ENCODE measurements around the gene MAML3. TPM values are rescaled to one million over a fixed set of nuclear protein-coding genes. Genes with fewer than 3 reads are reported as not detected.

The MAML3 gene
- total and polyA plus RNA-seq, 12 donors, result 1.1 to 4.6 (median 2.6) TPM

DNA sequence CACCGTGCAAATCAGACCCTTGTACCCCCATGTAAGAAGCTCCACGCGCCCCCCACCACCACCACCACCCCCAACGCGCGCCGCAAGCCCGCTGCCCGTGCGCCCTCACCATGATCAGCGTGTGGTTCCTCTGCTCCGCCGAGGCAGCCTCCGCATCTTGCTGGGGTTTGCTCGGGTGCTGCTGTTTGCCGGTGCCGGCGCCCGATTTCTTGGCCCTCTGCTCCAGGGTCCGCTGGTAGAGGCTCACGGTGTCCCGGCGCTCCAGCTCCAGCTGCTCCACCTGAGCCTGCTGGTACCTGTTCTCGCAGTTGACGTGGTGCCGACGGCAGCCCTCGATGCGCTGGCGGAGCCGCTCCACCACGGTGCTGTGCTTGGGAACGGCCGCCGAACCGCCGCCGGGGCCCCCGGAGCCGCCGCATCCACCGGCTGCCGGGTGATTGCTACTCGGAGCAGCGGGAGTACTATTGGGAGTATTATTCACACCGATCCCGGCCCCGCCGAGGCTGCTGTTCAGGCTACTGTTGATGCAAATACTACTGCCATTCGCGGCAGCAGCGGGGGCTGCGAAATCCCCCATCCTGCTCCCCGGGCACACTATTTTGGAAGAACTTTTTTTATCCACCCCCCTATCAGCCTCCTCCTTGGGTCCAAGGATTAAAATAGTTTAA is 1.1 kb downstream of the MAML3 start:
- no peaks in the 10 kb centered on the region for H3K36me3 ChIP-seq
- DNase-seq, result peak; percentile 59 to 62
- peaks cover 0 to 37% (median 7%) of the 10 kb centered on the region in 9 donors for H3K4me1 ChIP-seq
- H3K4me3 ChIP-seq, result peak overlapping the region; percentile 65 to 92 (median 84)
- WGBS, 2 donors, result 0 to 1% methylated on average over 54 of the region's 54 CpGs
- no peaks in the 10 kb centered on the region for H3K27me3 ChIP-seq
- H3K27ac ChIP-seq, result peak overlapping the region; percentile 85 to 100 (median 99)
- TF ChIP-seq, protein P1, sequence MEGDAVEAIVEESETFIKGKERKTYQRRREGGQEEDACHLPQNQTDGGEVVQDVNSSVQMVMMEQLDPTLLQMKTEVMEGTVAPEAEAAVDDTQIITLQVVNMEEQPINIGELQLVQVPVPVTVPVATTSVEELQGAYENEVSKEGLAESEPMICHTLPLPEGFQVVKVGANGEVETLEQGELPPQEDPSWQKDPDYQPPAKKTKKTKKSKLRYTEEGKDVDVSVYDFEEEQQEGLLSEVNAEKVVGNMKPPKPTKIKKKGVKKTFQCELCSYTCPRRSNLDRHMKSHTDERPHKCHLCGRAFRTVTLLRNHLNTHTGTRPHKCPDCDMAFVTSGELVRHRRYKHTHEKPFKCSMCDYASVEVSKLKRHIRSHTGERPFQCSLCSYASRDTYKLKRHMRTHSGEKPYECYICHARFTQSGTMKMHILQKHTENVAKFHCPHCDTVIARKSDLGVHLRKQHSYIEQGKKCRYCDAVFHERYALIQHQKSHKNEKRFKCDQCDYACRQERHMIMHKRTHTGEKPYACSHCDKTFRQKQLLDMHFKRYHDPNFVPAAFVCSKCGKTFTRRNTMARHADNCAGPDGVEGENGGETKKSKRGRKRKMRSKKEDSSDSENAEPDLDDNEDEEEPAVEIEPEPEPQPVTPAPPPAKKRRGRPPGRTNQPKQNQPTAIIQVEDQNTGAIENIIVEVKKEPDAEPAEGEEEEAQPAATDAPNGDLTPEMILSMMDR (IDR thresholded peaks at IDR 0.05), result no peak
- peak in 4 of 8 donors; percentile 2 to 10 (median 7) for ATAC-seq
- intact Hi-C loops (cut with DNase I), result loop anchor here (1.0 to 10.0 kb wide), 18 partner anchors 56 to 486 kb away; partner anchors contain the start of gene MGST2 (in 1 of the 10)
- H3K9me3 ChIP-seq, result no peaks in the 10 kb centered on the region

DNA sequence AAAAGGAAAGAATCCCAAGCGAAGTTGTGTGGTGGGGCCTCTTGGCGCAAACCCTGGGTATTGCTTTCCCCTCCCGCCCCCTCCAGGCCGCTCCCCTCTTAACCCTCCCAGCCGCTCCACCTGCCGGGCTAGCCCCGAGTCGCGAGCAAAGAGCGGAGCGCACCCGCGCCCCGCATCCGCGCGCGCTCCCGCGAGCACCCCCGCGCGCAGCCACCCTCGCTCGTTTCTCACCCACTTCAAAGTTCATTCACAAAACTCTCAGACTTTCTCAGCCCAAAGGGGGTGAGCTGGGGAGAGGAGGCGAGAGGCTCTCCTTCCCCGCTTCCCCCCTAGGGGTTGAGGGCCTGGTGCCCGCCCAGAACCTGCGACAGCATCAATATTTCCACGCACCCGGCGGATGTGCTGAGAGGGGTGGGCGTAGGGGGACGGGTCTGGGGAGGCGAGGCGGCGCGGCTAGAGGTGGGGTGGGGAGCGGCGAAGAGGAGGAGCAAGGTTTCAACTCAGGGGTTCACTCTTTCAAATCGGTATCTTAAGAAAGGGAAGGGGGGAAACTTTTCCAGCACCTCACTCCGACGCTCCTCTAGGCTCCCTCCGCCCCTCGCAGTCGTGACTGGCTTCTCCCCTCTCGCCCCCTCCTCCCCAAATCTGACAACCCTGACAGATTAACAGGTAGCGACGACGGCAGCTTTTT is 1.8 kb downstream of the MAML3 start:
- peak; percentile 18 to 65 (median 45) for ATAC-seq
- intact Hi-C loops (cut with DNase I), result loop anchor here (1.0 to 10.0 kb wide), 17 partner anchors 55 to 485 kb away; partner anchors contain the start of gene MGST2 (in 1 of the 10)
- TF ChIP-seq, protein P1 (IDR thresholded peaks at IDR 0.05), result peak in 7 of 9 donors; percentile 12 to 61 (median 37)

DNA sequence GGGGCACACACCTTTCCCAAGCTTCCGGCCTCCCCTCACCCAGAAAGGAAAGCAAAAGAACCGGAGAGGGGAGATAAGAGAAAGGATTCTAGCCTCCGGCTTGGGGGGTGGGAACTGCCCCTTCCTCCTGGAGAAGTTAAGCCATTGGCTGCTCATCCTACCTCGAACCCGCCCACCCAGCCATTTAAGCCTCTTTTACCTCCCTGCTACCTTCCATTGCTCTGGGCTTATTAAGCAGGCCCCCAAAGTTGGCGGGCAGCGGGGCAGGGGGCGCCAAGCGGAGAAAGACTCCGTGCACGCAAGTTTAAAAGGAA is 2.3 kb downstream of the MAML3 start:
- 0 to 1% methylated on average over 7 to 11 of the region's 11 CpGs for WGBS, 2 donors
- TF ChIP-seq, protein P1 (IDR thresholded peaks at IDR 0.05), result no peak
- Histone ChIP-seq H3K9me3 (no peaks in the 10 kb centered on the region), H3K4me1 (peaks cover 0 to 29% (median 7%) of the 10 kb centered on the region in 9 donors), H3K27ac (peak overlapping the region; percentile 85 to 100 (median 99)), H3K27me3 (no peaks in the 10 kb centered on the region), H3K36me3 (no peaks in the 10 kb centered on the region), H3K4me3 (peak overlapping the region; percentile 65 to 92 (median 84))
- DNase-seq, result peak; percentile 67 to 89
- peak; percentile 40 to 71 (median 52) for ATAC-seq
- intact Hi-C loops (cut with DNase I), result loop anchor here (1.0 to 10.0 kb wide), 21 partner anchors 54 to 484 kb away; partner anchors contain the start of gene MGST2 (in 1 of the 10)

More for the DNA sequence above, 1.8 kb downstream of the MAML3 start:
- peak overlapping the region; percentile 65 to 92 (median 84) for H3K4me3 ChIP-seq
- H3K4me1 ChIP-seq, result peaks cover 0 to 33% (median 7%) of the 10 kb centered on the region in 9 donors
- peak overlapping the region; percentile 85 to 100 (median 99) for H3K27ac ChIP-seq
- no peaks in the 10 kb centered on the region for H3K36me3 ChIP-seq
- no peaks in the 10 kb centered on the region for H3K9me3 ChIP-seq
- 0% methylated on average over 50 of the region's 50 CpGs for WGBS, 2 donors
- no peaks in the 10 kb centered on the region for H3K27me3 ChIP-seq
- DNase-seq, result peak; percentile 68 to 71

Data from heart right ventricle (tissue), 16 donors.